Measurements from ENCODE around the gene ANKRD11.
A peak's percentile ranks its signal among the peaks of the same experiment; 100 is the strongest.
"Not testable (repeated sequence)": the region's sequence is repeated elsewhere in the genome, so short reads cannot be mapped to it uniquely, and the experiment has no call there.

Gene ANKRD11

GRCh38 chr16:89332243-89332901 is 158.0 kb downstream of the ANKRD11 start:
- no peak overlapping the region for H3K4me3 ChIP-seq (replicated peaks in 1 of 2; ENCODE audit: low read depth in 2 of 2, low read length in 2 of 2)
- TF ChIP-seq CTCF (IDR thresholded peaks at IDR 0.05; ENCODE audit: low read depth, low read length) = no peak

GRCh38 chr16:89331371-89332109 is 158.8 kb downstream of the ANKRD11 start:
- DNase-seq (ENCODE audit: low read depth in 2 of 2) = no peak
- H3K4me3 ChIP-seq (replicated peaks in 1 of 2; ENCODE audit: low read depth in 2 of 2, low read length in 2 of 2) = no peak overlapping the region
- no peak for TF ChIP-seq CTCF (IDR thresholded peaks at IDR 0.05; ENCODE audit: low read depth, low read length)

More at GRCh38 chr16:89332243-89332901, 158.0 kb downstream of the ANKRD11 start:
- no peak for DNase-seq (ENCODE audit: low read depth in 2 of 2)

DNA sequence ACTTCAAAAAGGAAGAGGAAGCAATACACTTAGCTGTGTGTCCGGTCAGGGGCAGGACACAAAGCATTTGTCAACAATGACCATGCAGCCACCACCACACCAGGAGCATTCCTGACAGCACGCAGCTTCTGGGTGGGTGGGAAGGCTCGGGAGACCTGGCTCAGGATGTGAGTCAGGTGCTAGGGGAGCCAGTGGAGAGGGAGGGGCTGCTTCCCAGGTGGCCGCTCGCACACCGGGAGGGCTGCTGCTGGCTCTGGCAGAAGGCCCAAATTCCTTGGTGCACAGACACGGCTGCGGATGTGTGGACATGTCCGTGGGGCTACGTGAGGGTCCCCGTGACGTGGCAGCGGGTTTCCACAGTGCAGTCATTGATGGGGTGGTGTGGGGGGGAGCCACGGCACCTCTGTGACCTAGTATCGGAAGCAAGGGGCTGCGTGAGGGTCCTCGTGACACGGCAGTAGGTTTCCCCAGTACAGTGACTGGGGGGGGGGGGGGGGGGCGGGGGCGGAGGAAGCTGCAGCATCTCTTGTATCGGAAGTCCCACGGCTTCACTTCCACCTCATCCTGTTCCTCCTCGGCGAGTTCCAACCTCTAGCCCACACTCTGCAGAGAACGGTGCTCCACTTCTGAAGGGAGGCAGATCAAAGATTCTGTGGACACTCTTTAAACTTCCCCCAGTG is 160.0 kb downstream of the ANKRD11 start:
- peak overlapping the region in 1 of 2 donors; percentile 14 for H3K4me3 ChIP-seq (replicated peaks in 1 of 2; ENCODE audit: low read depth in 2 of 2, low read length in 2 of 2)
- DNase-seq (ENCODE audit: low read depth in 2 of 2) = peak in 1 of 2 donors; percentile 74
- no peak for TF ChIP-seq CTCF (IDR thresholded peaks at IDR 0.05; ENCODE audit: low read depth, low read length)

DNA sequence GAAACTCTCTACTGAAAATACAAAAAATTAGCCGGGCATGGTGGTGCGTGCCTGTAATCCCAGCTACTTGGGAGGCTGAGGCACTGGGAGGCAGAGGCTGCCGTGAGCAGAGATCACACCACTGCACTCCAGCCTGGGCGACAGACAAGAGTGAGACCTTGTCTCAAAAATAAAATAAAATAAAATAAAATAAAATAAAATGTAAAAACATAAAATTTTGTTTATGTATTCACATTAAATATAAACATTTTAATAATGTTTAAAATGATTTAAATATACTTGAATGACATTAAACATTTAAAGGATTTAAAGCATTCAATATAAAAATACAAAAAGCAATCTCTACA is 160.6 kb downstream of the ANKRD11 start:
- not testable (repeated sequence) for H3K4me3 ChIP-seq (replicated peaks in 1 of 2; ENCODE audit: low read depth in 2 of 2, low read length in 2 of 2); DNase-seq (ENCODE audit: low read depth in 2 of 2)

- DNase-seq (ENCODE audit: low read depth in 2 of 2) = peak in 1 of 2 donors; percentile 41
- not testable (repeated sequence) for H3K4me3 ChIP-seq (replicated peaks in 1 of 2; ENCODE audit: low read depth in 2 of 2, low read length in 2 of 2)
Observed at GRCh38 chr16:89328412-89329400, 161.7 kb downstream of the ANKRD11 start.

- no peak overlapping the region for H3K4me3 ChIP-seq (replicated peaks in 1 of 2; ENCODE audit: low read depth in 2 of 2, low read length in 2 of 2)
- TF ChIP-seq CTCF (IDR thresholded peaks at IDR 0.05; ENCODE audit: low read depth, low read length) = no peak
- DNase-seq (ENCODE audit: low read depth in 2 of 2) = no peak
Observed at GRCh38 chr16:89326721-89327120, 163.6 kb downstream of the ANKRD11 start.

- DNase-seq (ENCODE audit: low read depth in 2 of 2) = peak; percentile 84 to 88
- no peak for TF ChIP-seq CTCF (IDR thresholded peaks at IDR 0.05; ENCODE audit: low read depth, low read length)
- H3K4me3 ChIP-seq (replicated peaks in 1 of 2; ENCODE audit: low read depth in 2 of 2, low read length in 2 of 2) = no peak overlapping the region
Observed at GRCh38 chr16:89325861-89326471, 164.4 kb downstream of the ANKRD11 start.

Data from cardiac fibroblast (primary cell).